H1 (cell line): Measurements from ENCODE around the gene PROSER2. TPM values are rescaled to one million over a fixed set of nuclear protein-coding genes. Genes with fewer than 3 reads are reported as not detected.

Experiments used
- CTCF ChIA-PET: fragments of 300-600 bp; sonication (Branson Sonifier 250); formaldehyde crosslinking; loops from one replicate; lab custom pipeline; 2021; ENCODE audit not compliant: partially characterized antibody; lab: Charles Lee
- POLR2A ChIA-PET: fragments of 300-600 bp; sonication (Branson Sonifier 250); formaldehyde crosslinking; loops from one replicate; lab custom pipeline; 2021; ENCODE audit warnings: inconsistent platforms; ENCODE audit not compliant: partially characterized antibody; lab: Charles Lee
- DNase-seq, 2 experiments: peaks; one replicate each; pipeline versions ENCODE4 v3.0.0 to v3.0.0-alpha.2; 2010 to 2022; ENCODE audit warnings: low spot score in 2 of 2, low read depth in 1 of 2, mixed read lengths in 1 of 2
- FAIRE-seq: peaks from 2 replicates; lab custom pipeline; 2011; peaks lifted over from hg19 to GRCh38; lab: Jason Lieb, UNC
- H2AFZ ChIP-seq: 2 replicates; pipeline ENCODE4 v1.8.1; 2012; ENCODE audit warnings: low read length, inconsistent platforms
- H2AK5ac ChIP-seq: 2 replicates; pipeline ENCODE4 v1.6.1; 2013; ENCODE audit warnings: low read depth, low read length
- H2BK120ac ChIP-seq: replicated peaks from 2 replicates; pipeline ENCODE3; 2013; ENCODE audit warnings: low read depth, low read length, inconsistent platforms
- H2BK12ac ChIP-seq: 2 replicates; pipeline ENCODE4 v1.6.1; 2013; ENCODE audit warnings: low read depth, low read length
- H2BK15ac ChIP-seq: 2 replicates; pipeline ENCODE4 v1.6.1; 2013; ENCODE audit warnings: low read length
- H2BK20ac ChIP-seq: 2 replicates; pipeline ENCODE4 v1.6.1; 2013; ENCODE audit warnings: low read length
- H2BK5ac ChIP-seq: 2 replicates; pipeline ENCODE4 v1.6.1; 2013; ENCODE audit warnings: low read depth, low read length
- H3K14ac ChIP-seq: 2 replicates; pipeline ENCODE4 v1.6.1; 2013; ENCODE audit warnings: inconsistent platforms; ENCODE audit not compliant: insufficient read length
- H3K18ac ChIP-seq: 2 replicates; pipeline ENCODE4 v1.6.1; 2013; ENCODE audit warnings: low read length; ENCODE audit errors: extremely low read depth
- H3K23ac ChIP-seq: 2 replicates; pipeline ENCODE4 v1.6.1; 2013; ENCODE audit warnings: inconsistent platforms; ENCODE audit not compliant: insufficient read length
- H3K23me2 ChIP-seq: 2 replicates; pipeline ENCODE4 v1.6.1; 2013; ENCODE audit warnings: low read depth, low read length
- H3K27ac ChIP-seq: 2 replicates; pipeline ENCODE4 v1.6.1; 2011; ENCODE audit warnings: low read depth, low read length, inconsistent platforms
- H3K27me3 ChIP-seq, 4 experiments: replicated peaks in 1 of 4; 1 replicate in 1 of 4; 2 replicates in 3 of 4; pipeline versions ENCODE4 v1.6.1 to v1.8.1; 2011 to 2013; ENCODE audit warnings: low read length in 3 of 4, mild to moderate bottlenecking in 3 of 4, inconsistent platforms in 2 of 4, mixed read lengths in 2 of 4, moderate library complexity in 1 of 4; ENCODE audit not compliant: control insufficient read depth in 3 of 4, insufficient read depth in 3 of 4; ENCODE audit errors: extremely low read depth in 1 of 4
- H3K36me3 ChIP-seq, 4 experiments: 2 replicates each; pipeline versions ENCODE4 v1.6.1 to v1.8.1; 2011 to 2013; ENCODE audit warnings: mild to moderate bottlenecking in 4 of 4, low read length in 3 of 4, moderate library complexity in 2 of 4, control low read depth in 1 of 4, inconsistent platforms in 1 of 4; ENCODE audit not compliant: insufficient read depth in 4 of 4, control insufficient read depth in 2 of 4
- H3K4ac ChIP-seq: replicated peaks from 2 replicates; pipeline ENCODE3; 2013; ENCODE audit warnings: low read length, low read depth, mixed read lengths, inconsistent platforms; ENCODE audit not compliant: insufficient read length
- H3K4me1 ChIP-seq, 4 experiments: replicated peaks in 1 of 4; 1 replicate in 1 of 4; 2 replicates in 3 of 4; pipeline versions ENCODE4 v1.6.1 to v1.8.1; 2011 to 2013; ENCODE audit warnings: low read length in 3 of 4, inconsistent platforms in 2 of 4, mixed read lengths in 1 of 4; ENCODE audit not compliant: insufficient read depth in 4 of 4, control insufficient read depth in 3 of 4
- H3K4me2 ChIP-seq, 2 experiments: 2 replicates each; pipeline versions ENCODE4 v1.6.1 to v1.8.1; 2011 to 2013; ENCODE audit warnings: low read depth in 2 of 2, low read length in 2 of 2, control low read depth in 1 of 2, inconsistent platforms in 1 of 2, mild to moderate bottlenecking in 1 of 2; ENCODE audit not compliant: insufficient read depth in 1 of 2
- H3K4me3 ChIP-seq, 4 experiments: fragments of 200-600, 300-600 bp in 1 of 4; sonication (generic), shearing (Covaris generic), sonication (Bioruptor Twin) in 1 of 4; 2 replicates each; pipeline versions ENCODE4 v1.5.1 to v1.8.1; 2011 to 2016; ENCODE audit warnings: low read length in 4 of 4, low read depth in 3 of 4, control low read depth in 2 of 4, inconsistent platforms in 2 of 4, mild to moderate bottlenecking in 2 of 4, mixed read lengths in 1 of 4, moderate library complexity in 1 of 4; ENCODE audit not compliant: insufficient read depth in 2 of 4; ENCODE audit errors: extremely low read depth in 1 of 4
- H3K56ac ChIP-seq: replicated peaks from 2 replicates; pipeline ENCODE3; 2013; ENCODE audit warnings: low read depth, mild to moderate bottlenecking, mixed read lengths, low read length, inconsistent platforms; ENCODE audit not compliant: insufficient read length
- H3K79me1 ChIP-seq: 2 replicates; pipeline ENCODE4 v1.6.1; 2013; ENCODE audit warnings: low read depth, low read length, control low read depth
- H3K79me2 ChIP-seq, 2 experiments: 2 replicates each; pipeline versions ENCODE4 v1.6.1 to v1.8.1; 2012 to 2013; ENCODE audit warnings: low read length in 2 of 2, mild to moderate bottlenecking in 2 of 2, inconsistent platforms in 1 of 2; ENCODE audit not compliant: insufficient read depth in 2 of 2, control insufficient read depth in 1 of 2
- H3K9ac ChIP-seq, 4 experiments: replicated peaks in 1 of 4; 1 replicate in 1 of 4; 2 replicates in 3 of 4; pipeline versions ENCODE4 v1.6.1 to v1.8.1; 2011 to 2013; ENCODE audit warnings: low read depth in 3 of 4, low read length in 3 of 4, control low read depth in 2 of 4, mild to moderate bottlenecking in 2 of 4, moderate library complexity in 2 of 4, inconsistent platforms in 1 of 4; ENCODE audit errors: extremely low read depth in 1 of 4
- H3K9me3 ChIP-seq, 2 experiments: 2 replicates each; pipeline versions ENCODE4 v1.6.1 to v1.8.1; 2012 to 2013; ENCODE audit warnings: mild to moderate bottlenecking in 2 of 2, moderate library complexity in 2 of 2, control low read depth in 1 of 2, inconsistent platforms in 1 of 2, low read depth in 1 of 2, low read length in 1 of 2, mixed read lengths in 1 of 2; ENCODE audit not compliant: insufficient read depth in 2 of 2
- H4K20me1 ChIP-seq, 2 experiments: replicated peaks in 1 of 2; 2 replicates each; pipeline versions ENCODE3 to v1.8.1; 2011 to 2013; ENCODE audit warnings: inconsistent platforms in 2 of 2, low read length in 2 of 2, mild to moderate bottlenecking in 1 of 2; ENCODE audit not compliant: insufficient read depth in 2 of 2, control insufficient read depth in 1 of 2
- H4K5ac ChIP-seq: 2 replicates; pipeline ENCODE4 v1.6.1; 2013; ENCODE audit warnings: low read length, low read depth, mixed read lengths, inconsistent platforms; ENCODE audit not compliant: insufficient read length
- H4K8ac ChIP-seq: 2 replicates; pipeline ENCODE4 v1.8.0; 2013; ENCODE audit warnings: mild to moderate bottlenecking, moderate library complexity, low read length, inconsistent platforms; ENCODE audit not compliant: insufficient read depth; ENCODE audit errors: extremely low read depth
- H4K91ac ChIP-seq: replicated peaks from 2 replicates; pipeline ENCODE3; 2013; ENCODE audit warnings: low read length, mixed read lengths, inconsistent platforms; ENCODE audit not compliant: insufficient read length
- GABPA ChIP-seq: IDR thresholded peaks from 2 replicates; pipeline ENCODE4 v1.6.1; 2011; ENCODE audit warnings: mild to moderate bottlenecking, low read length, moderate library complexity, borderline replicate concordance; ENCODE audit not compliant: insufficient read depth
- RAD21 ChIP-seq, 2 experiments: IDR thresholded peaks in 1 of 2; conservative IDR thresholded peaks in 1 of 2; 2 replicates each; pipeline ENCODE4 v1.6.1; 2011; ENCODE audit warnings: low read depth in 2 of 2, low read length in 2 of 2, improper control_type of control experiment in 1 of 2, inconsistent platforms in 1 of 2, mild to moderate bottlenecking in 1 of 2, moderate library complexity in 1 of 2
- SP1 ChIP-seq: IDR thresholded peaks from 2 replicates; pipeline ENCODE4 v1.6.1; 2011; ENCODE audit warnings: low read depth, low read length
- SUZ12 ChIP-seq: fragments of 200-600 bp; sonication (generic); IDR thresholded peaks from 2 replicates; pipeline ENCODE4 v1.6.1; 2012; ENCODE audit warnings: mild to moderate bottlenecking, inconsistent platforms, low read length, moderate library complexity, mixed read lengths
- WGBS, 2 experiments: shearing (Covaris generic) in 1 of 2; methylation state at CpG; one replicate each; pipeline versions ENCODE4 v1.1.6 to v1.1.7; 2013 to 2015; ENCODE audit warnings: low lambda C conversion rate in 2 of 2, mixed read lengths in 2 of 2, inconsistent platforms in 1 of 2, low coverage in 1 of 2, missing lambda C conversion rate in 1 of 2; ENCODE audit not compliant: insufficient replicate concordance in 2 of 2, insufficient coverage in 1 of 2, insufficient read length in 1 of 2; ENCODE audit errors: extremely low coverage in 1 of 2, missing lambda C conversion rate in 1 of 2; 5-methylcytosine and 5-hydroxymethylcytosine counted together
- polyA plus RNA-seq, 7 experiments: library from polyadenylated mRNA; depleted of rRNA in 3 of 7; stranded (reverse) in 5 of 7; unstranded in 2 of 7; fragments of >200 nt in 5 of 7; fragments of 200-250 nt in 2 of 7; gene quantifications; 1 replicate in 5 of 7; 2 replicates in 1 of 7; 4 replicates in 1 of 7; pipeline versions ENCODE4 v1.2.1 to v1.2.3, GENCODE V29; 2011 to 2013; ENCODE audit warnings: missing spikeins in 2 of 7, mixed read lengths in 2 of 7
- total RNA-seq: library from RNA; stranded (reverse); fragmentation: NEBNext Ultra II Directional; extraction: Animal tissue kit (Norgen Biotek cat#: 25700); gene quantifications from 2 replicates; pipeline ENCODE4 v1.2.1, GENCODE V29; 2021
- TF ChIP-seq, protein P1 (sequence below): IDR thresholded peaks from 2 replicates; pipeline ENCODE4 v1.6.1; 2012; ENCODE audit warnings: inconsistent platforms
- TF ChIP-seq, protein P2 (sequence below): IDR thresholded peaks from 2 replicates; pipeline ENCODE4 v1.6.1; 2011; ENCODE audit warnings: low read length, improper control_type of control experiment
- TF ChIP-seq, protein P3 (sequence below), 3 experiments: IDR thresholded peaks; 1 replicate in 2 of 3; 2 replicates in 1 of 3; pipeline versions ENCODE4 v1.5.1 to v1.6.1; 2011; ENCODE audit warnings: low read length in 3 of 3, mild to moderate bottlenecking in 3 of 3, inconsistent platforms in 2 of 3, low read depth in 1 of 3, moderate library complexity in 1 of 3; ENCODE audit not compliant: insufficient read depth in 1 of 3; ENCODE audit errors: control extremely low read depth in 1 of 3

PROSER2 gene
- total and polyA plus RNA-seq, 2 of the 8 experiments (the other 6 are each of a cell fraction or from before 2014, with no cell fraction given) = 3.9 to 13.7 TPM

DNA sequence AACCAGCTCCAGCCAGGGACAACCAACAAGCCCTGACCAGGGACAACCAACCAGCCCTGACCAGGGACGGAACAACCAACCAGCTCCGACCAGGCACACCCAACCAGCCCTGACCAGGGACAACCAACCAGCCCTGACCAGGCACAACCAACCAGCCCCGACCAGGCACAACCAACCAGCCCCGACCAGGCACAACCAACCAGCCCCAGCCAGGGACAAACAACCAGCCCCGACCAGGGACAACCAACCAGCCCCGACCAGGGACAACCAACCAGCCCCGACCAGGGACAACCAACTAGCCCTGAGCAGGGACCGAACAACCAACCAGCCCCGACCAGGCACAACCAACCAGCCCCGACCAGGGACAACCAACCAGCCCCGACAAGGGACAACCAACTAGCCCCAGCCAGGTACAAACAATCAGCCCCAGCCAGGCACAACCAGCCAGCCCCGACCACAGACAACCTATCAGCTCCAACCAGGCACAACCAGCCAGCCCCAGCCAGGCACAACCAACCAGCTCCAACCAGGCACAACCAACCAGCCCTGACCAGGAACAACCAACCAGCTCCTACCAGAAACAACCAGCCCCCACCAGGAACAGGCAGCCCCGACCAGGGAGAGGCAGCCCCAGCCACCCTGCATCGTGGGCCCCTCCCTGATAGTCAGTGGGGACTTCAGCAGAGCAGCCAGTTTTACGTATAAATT lies 56.4 kb downstream of the PROSER2 start:
- Histone ChIP-seq H4K20me1 (no peaks in the 10 kb centered on the region), H3K4me3 (no peak overlapping the region), H3K23me2 (no peaks in the 10 kb centered on the region), H2BK120ac (no peak overlapping the region), H2BK20ac (no peak overlapping the region), H3K79me2 (no peaks in the 10 kb centered on the region), H3K56ac (no peak overlapping the region), H3K14ac (no peak overlapping the region), H3K4me1 (peaks cover 6 to 19% (median 14%) of the 10 kb centered on the region in 4 experiments), H3K27me3 (no peaks in the 10 kb centered on the region), H3K23ac (no peak overlapping the region), H3K27ac (no peak overlapping the region), H3K79me1 (no peaks in the 10 kb centered on the region), H2BK12ac (no peak overlapping the region), H2BK5ac (no peak overlapping the region), H3K4me2 (no peak overlapping the region), H3K9ac (no peak overlapping the region), H3K9me3 (no peaks in the 10 kb centered on the region), H4K8ac (peak overlapping the region; percentile 57; the same call in 1 of the 2 replicates), H3K4ac (no peak overlapping the region), H2AK5ac (no peak overlapping the region), H4K91ac (no peak overlapping the region), H3K18ac (no peak overlapping the region), H2AFZ (no peak overlapping the region), H3K36me3 (no peaks in the 10 kb centered on the region), H2BK15ac (no peak overlapping the region), H4K5ac (no peak overlapping the region)
- ChIA-PET POLR2A (interaction anchor here (0.6 to 1.0 kb wide), 2 partner anchors 10 to 231 kb away, joined by 3 to 4 read pairs; no protein-coding TSS in a partner anchor), CTCF (interaction anchor here (0.7 to 4.3 kb wide), 11 partner anchors 9 to 107 kb away, joined by 3 to 34 read pairs (median 4); no protein-coding TSS in a partner anchor)
- FAIRE-seq = no peak
- DNase-seq = no peak
- WGBS, 2 experiments = 93% methylated on average over 13 of the region's 15 CpGs; no CpG with 5 or more reads in 1 of the 2 experiments
- no peak for TF ChIP-seq RAD21 (IDR thresholded peaks at IDR 0.05 in 1 of 2, conservative IDR thresholded peaks at IDR 0.05 in 1 of 2; ENCODE audit: low read depth in 2 of 2, low read length in 2 of 2)
- TF ChIP-seq SP1 = no peak
- TF ChIP-seq SUZ12 = no peak
- TF ChIP-seq GABPA = no peak
- TF ChIP-seq, protein P1, sequence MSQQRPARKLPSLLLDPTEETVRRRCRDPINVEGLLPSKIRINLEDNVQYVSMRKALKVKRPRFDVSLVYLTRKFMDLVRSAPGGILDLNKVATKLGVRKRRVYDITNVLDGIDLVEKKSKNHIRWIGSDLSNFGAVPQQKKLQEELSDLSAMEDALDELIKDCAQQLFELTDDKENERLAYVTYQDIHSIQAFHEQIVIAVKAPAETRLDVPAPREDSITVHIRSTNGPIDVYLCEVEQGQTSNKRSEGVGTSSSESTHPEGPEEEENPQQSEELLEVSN = no peak
- TF ChIP-seq, protein P2, sequence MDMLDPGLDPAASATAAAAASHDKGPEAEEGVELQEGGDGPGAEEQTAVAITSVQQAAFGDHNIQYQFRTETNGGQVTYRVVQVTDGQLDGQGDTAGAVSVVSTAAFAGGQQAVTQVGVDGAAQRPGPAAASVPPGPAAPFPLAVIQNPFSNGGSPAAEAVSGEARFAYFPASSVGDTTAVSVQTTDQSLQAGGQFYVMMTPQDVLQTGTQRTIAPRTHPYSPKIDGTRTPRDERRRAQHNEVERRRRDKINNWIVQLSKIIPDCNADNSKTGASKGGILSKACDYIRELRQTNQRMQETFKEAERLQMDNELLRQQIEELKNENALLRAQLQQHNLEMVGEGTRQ = no peak
- TF ChIP-seq, protein P3, sequence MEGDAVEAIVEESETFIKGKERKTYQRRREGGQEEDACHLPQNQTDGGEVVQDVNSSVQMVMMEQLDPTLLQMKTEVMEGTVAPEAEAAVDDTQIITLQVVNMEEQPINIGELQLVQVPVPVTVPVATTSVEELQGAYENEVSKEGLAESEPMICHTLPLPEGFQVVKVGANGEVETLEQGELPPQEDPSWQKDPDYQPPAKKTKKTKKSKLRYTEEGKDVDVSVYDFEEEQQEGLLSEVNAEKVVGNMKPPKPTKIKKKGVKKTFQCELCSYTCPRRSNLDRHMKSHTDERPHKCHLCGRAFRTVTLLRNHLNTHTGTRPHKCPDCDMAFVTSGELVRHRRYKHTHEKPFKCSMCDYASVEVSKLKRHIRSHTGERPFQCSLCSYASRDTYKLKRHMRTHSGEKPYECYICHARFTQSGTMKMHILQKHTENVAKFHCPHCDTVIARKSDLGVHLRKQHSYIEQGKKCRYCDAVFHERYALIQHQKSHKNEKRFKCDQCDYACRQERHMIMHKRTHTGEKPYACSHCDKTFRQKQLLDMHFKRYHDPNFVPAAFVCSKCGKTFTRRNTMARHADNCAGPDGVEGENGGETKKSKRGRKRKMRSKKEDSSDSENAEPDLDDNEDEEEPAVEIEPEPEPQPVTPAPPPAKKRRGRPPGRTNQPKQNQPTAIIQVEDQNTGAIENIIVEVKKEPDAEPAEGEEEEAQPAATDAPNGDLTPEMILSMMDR (IDR thresholded peaks at IDR 0.05; ENCODE audit: control extremely low read depth in 1 of 3, insufficient read depth in 1 of 3, low read depth in 1 of 3, low read length in 3 of 3) = no peak
